ENCODE data around the gene TRIL. TPM values are rescaled to one million over a fixed set of nuclear protein-coding genes. Genes with fewer than 3 reads are reported as not detected.

TRIL gene
- total and polyA plus RNA-seq, 2 donors (not counting 3 experiments of a cell fraction or from before 2014, with no cell fraction given), result 0.52 to 1.8 TPM

DNA sequence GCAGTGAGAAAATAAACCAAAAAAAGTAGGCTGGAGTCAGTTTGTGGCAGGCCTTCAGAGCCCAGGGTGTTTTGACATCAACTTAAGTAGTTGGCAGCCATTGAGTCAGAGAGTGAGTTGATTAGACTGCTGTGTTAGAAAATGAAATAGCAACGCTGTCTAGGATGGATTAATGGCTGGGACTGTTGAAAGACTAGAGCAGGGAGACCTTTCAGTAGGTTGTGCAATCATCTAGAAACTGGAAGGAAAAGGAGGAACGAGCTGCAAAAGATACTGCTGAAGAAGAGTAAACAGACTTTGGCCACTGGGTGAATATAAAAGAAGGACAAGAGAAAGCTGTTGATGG, 28.6 kb upstream of the TRIL start:
- no peak overlapping the region for H3K4me2 ChIP-seq (ENCODE audit: insufficient read depth, low read length)
- TF ChIP-seq POLR2A (IDR thresholded peaks at IDR 0.05; ENCODE audit: low read depth, low read length), result no peak
- TF ChIP-seq CTCF (IDR thresholded peaks at IDR 0.05; ENCODE audit: extremely low read depth in 1 of 2, insufficient read depth in 1 of 2, low read depth in 1 of 2, low read length in 2 of 2), result no peak
- no peak for TF ChIP-seq EZH2 (IDR thresholded peaks at IDR 0.05; ENCODE audit: borderline replicate concordance, low read depth, low read length, severe bottlenecking)
- TF ChIP-seq JUN (IDR thresholded peaks at IDR 0.05; ENCODE audit: borderline replicate concordance, insufficient read depth, insufficient read length, low read depth), result no peak
- no peak for TF ChIP-seq GATA2 (IDR thresholded peaks at IDR 0.05; ENCODE audit: insufficient read depth, insufficient read length, low read depth, low read length)
- TF ChIP-seq POLR2AphosphoS5 (IDR thresholded peaks at IDR 0.05; ENCODE audit: insufficient read depth, low read depth, low read length), result no peak
- no peak for TF ChIP-seq FOS (IDR thresholded peaks at IDR 0.05; ENCODE audit: borderline replicate concordance, insufficient read depth, low read length)
- no peak for TF ChIP-seq MYC (IDR thresholded peaks at IDR 0.05; ENCODE audit: low read depth, low read length)
- TF ChIP-seq, protein P1, sequence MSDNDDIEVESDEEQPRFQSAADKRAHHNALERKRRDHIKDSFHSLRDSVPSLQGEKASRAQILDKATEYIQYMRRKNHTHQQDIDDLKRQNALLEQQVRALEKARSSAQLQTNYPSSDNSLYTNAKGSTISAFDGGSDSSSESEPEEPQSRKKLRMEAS (IDR thresholded peaks at IDR 0.05; ENCODE audit: insufficient read depth, insufficient read length), result no peak
- dilution Hi-C loops (cut with MboI; ENCODE audit: extremely low pct_ligation_motif_present, low sequenced_read_pairs), result no loop called here
- DNase-seq (ENCODE audit: low read depth, low spot score) (no peak), FAIRE-seq (no peak)
- ChIA-PET CTCF (interaction anchor here (1.5 kb wide), 1 partner anchor 30 kb away, joined by 6 read pairs; no protein-coding TSS in a partner anchor), POLR2A (no interaction called here)
- no peaks in the 10 kb centered on the region for H3K9me1 ChIP-seq (replicated peaks; ENCODE audit: control insufficient read depth, extremely low read depth, insufficient read depth, low read length)
- intact Hi-C loops (cut with micrococcal nuclease), result no loop called here
- peaks cover 2 to 3% of the 10 kb centered on the region in 2 experiments for H3K27me3 ChIP-seq (ENCODE audit: control insufficient read depth in 2 of 2, insufficient read depth in 2 of 2, low read length in 2 of 2)
- H4K20me1 ChIP-seq (replicated peaks; ENCODE audit: control insufficient read depth, extremely low read depth, insufficient read depth, low read length), result no peaks in the 10 kb centered on the region
- no peak overlapping the region for H3K9ac ChIP-seq (replicated peaks; ENCODE audit: extremely low read depth, insufficient read depth, low read length)
- BruUV-seq (replicated peaks), result no TSS peak
- no peaks in the 10 kb centered on the region for H3K9me3 ChIP-seq (replicated peaks; ENCODE audit: control insufficient read depth, insufficient read depth, low read length)
- no peak overlapping the region for H3K27ac ChIP-seq (ENCODE audit: insufficient read depth, low read depth, low read length)
- H2AFZ ChIP-seq (ENCODE audit: low read depth, low read length), result no peak overlapping the region
- H3K4me3 ChIP-seq (replicated peaks in 1 of 3; ENCODE audit: insufficient read depth in 1 of 3, low read depth in 1 of 3, low read length in 3 of 3), result no peak overlapping the region
- no peaks in the 10 kb centered on the region for H3K36me3 ChIP-seq (ENCODE audit: control insufficient read depth in 2 of 2, extremely low read depth in 1 of 2, insufficient read depth in 2 of 2, low read length in 2 of 2)
- H3K4me1 ChIP-seq (ENCODE audit: control insufficient read depth, extremely low read depth, insufficient read depth, low read length), result no peaks in the 10 kb centered on the region
- no peaks in the 10 kb centered on the region for H3K79me2 ChIP-seq (ENCODE audit: control insufficient read depth, insufficient read depth, low read length)

Measured in endothelial cell of umbilical vein (primary cell).